ENCODE measurements around the gene DLL4.
"Not testable (repeated sequence)": the region's sequence is repeated elsewhere in the genome, so short reads cannot be mapped to it uniquely, and the experiment has no call there.

The DLL4 gene

DNA sequence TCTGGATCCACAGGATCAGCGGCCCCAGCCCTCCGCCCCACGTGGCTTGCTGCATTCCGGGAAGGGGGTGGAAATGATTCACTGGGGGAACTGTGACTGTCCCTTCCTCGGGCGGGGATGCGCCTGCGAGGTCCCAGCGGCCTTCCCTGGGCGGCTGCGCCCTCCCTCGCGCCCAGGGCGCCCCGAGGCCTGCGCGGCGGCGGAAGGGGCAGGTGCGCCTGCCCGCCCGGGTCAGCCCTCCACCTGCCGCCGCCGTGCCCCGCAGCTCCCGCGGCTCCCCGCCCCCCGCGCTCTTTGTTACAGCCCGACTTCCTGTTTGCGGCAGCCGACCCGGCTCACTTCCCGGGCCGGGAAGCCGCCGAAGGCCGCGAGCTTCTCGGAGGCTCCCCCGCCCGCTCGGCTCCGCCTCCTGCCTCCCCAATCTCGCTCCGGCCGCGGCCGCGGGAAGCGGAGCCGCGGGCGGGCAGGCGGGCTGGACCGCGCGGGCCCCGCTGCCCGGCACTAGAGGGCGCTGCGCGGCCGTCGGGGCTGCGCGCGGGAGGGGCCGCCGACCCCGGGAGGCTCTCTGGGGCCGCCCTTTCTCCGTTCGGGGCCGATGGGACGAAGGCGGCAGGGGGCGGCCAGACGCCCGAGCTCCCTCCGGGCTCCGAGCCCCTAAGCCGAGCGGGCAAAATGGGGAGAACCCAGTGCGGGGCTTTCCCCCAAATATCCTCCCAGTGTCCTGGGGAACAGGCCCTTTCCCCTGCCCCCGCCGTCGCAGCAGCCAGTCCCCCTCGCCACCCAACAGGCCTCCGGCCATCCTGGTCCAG lies 12.6 kb downstream of the DLL4 start:
- peak; percentile 80 for DNase-seq (ENCODE audit: low spot score)

DNA sequence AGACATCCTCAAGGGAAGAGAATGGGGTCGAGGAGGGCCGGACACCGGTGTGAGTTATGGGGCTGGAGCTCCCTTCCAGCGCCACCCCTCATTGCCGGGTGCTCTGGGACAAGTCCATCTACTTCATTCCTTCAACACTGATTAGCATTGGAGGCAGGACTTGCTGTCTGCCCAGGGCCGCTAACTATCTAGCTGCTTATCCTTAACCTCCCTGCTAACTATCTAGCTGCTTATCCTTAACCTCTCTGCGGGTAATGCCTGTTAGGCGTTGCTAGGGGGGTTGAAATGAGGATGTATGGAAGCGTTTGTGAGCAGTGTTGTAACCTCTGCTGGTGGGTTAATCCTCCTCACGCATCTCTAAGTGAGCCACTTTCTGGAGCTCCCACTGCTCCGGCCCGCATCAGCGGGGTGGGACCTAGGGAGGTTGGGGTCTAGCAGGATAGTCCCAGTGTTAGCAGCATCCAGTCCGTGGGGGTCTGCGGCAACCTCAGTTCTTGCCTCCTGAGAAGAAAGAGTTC lies 13.3 kb downstream of the DLL4 start:
- DNase-seq (ENCODE audit: low spot score): no peak

DNA sequence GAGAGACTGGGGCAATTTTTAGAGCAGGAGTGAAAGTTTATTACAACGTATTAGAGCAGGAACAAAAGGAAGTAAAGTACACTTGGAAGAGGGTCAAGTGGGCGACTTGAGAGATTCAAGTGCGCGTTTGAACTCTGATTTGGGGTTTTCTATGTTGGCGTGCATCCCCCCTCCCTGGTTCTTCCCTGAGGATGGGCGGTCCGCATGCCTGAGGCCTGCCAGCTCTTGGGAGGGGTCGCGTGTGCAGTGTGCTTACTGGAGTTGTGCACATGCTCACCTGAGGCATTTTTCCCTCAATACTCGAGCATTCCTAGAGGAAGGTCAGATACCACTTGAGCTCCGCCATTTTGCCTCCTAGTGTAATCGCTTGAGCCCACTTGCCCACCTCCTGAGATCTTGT lies 13.7 kb downstream of the DLL4 start:
- DNase-seq (ENCODE audit: low spot score): no peak

DNA sequence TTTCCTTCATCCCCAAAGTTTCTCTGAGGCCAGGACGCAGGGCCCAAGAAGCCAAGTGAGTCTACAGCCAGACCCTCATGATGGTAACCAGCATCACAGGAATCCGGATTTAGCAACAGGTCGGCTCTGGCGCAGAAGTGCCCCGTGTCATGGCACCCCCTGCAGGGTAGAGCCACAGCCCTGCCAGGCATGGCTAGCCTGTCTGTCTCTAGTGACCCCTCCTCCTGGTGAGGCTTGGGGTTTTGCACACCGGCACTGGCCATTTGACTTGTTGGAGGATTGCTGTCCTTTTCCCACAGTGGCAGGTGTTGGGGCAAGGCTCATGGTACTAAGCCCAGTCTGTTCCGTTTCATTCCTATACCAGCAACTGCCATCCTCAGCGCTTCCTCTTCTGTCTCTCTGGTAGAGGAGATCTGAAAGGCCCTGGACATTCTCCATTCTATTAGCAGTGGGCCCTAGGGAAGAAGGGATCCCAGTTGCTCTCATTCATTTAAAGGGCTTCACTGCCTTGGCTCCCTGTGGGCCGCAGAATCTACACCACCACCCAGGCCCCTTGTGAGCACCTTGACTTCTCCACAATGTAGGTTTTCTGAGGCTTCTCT lies 14.7 kb downstream of the DLL4 start:
- no peak for DNase-seq (ENCODE audit: low spot score)

DNA sequence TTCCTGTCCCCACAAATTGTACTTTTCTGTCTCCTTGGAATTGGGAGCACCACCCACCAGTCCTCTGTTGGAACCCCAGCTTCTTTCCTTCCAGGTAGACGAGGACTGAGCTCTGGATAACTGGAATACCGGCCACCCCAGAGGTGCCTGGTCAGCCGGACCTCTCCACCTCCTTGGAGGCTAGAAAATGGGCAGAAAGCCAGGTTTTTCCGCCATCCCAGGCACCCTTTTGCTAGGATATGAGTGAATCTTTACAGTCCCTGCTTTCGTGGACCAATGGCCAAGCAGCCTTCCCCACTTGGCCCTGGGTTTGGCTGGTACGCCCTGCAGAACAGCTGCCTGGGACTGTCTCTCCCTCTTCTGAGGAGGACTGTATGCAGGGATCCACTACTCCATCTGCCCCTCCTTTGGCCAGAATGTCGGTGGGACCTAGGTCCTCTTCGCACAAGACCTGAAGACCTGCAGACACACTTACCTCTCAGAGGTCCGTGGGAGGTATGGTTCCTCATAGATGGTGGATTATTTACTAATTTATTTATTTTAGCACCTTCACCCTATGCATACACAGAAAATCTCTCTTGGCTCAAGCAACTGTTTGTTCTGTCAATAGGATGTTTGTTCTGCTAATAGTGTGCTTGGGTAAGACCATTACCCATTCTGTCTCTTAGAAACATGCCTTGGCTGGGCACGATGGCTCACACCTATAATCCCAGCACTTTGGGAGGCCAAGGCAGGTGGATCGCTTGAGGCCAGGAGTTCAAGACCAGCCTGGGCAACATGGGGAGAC lies 15.6 kb downstream of the DLL4 start:
- no peak for DNase-seq (ENCODE audit: low spot score)

DNA sequence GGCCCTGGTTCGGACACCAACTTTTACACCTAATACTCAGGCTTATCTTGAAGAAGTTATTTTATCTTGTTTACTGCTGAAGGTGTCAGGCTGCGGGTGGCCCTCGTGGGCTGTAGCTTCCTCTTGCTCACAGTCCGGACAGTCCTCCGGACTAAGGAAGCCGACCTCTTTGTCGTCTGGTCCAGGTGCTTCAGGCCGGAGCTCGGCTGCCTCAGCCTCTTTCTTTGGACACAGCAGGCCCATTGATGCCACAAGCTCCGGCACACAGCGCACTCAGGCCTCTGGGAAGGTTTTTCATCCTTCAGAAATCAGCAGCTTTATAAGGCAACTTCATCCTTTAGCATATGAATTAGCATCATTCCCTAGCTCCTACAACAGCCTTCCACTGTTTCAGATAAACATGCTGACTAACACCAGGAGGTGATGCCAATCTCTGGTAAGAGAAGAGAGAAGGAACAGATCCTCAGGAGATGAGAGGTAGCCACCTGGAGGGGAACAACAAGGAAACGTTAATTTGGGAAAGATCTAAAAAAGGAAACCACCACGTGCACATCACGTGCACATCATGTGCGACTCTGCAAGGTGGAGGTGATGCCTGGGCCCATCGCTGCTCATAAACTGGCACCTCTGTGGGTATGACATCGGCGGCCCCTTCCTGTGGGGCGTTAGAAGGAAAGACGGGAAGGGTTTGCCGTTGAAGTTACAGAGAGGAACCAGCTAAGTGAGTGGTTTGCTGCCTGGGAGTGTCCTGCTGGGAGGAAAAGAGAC lies 19.8 kb downstream of the DLL4 start:
- no peak for DNase-seq (ENCODE audit: low spot score)

DNA sequence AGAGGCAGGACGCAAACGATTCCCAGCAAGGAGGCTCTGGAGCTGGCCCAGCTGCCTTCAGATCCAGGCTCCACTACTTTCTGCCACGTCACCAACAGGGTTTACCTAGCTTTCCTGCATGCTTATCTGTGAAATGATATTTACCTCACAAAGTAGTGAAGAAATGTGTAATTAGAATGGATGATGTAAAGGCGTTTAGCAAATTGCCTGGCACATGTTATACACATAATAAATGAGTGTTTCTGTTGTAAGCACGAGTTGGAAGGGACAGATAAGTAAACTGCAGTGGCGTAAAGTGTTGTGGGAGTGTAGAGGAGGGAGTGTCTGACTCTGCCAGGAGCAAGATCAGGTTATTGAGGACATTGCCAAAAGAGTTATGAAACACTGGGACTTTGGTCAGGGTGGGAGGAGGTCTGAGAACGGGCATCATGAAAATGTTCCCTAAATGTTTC lies 20.6 kb downstream of the DLL4 start:
- DNase-seq (ENCODE audit: low spot score): no peak

DNA sequence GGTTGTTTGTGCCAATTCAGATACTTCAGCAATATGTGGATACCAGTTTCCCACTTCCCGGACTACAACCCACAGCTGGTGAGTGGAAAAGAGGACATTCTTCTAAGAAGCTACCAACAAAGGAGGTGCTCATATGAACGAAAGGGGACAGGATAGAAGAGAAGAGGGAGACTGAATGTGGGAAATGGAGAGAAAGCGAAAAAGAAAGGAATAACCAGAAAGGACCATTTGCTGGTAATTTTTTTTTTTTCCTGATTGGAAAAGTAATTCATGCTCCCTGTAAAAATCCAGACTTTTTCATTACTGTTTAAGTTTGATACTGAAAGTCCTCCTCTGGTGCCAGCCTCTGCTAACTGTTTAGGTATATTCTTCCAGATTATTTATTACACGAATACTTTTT lies 22.6 kb downstream of the DLL4 start:
- DNase-seq (ENCODE audit: low spot score): no peak

DNA sequence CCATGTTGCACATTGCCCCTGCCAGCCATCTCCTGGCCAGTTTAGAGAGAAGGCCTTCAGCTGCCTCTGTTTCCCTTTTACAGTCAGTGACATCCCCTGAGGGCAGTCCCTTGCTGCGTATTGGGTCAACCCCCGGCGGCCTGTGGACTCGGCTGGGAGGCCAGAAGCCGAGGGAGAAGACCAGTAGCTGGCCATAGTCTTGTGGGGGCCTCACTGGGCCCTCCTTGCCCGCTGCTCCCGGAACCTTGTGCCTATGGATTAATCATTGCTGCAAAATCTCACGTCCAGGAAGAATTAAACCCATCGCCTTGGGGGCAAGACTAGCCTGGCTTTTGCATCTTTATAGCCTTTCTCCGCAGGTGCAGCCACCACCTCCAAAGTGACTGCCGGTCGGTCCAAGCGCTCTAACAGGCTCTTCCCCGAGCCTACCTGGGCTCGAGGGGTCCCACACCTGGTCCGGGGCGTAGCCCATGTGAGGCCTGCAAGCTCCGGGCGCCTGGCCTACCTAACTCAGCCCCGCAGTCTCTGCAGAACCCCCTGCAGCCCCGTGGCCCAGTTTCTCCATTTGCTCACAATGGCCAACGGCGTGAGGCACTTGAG lies 23.3 kb downstream of the DLL4 start:
- DNase-seq (ENCODE audit: low spot score): no peak

DNA sequence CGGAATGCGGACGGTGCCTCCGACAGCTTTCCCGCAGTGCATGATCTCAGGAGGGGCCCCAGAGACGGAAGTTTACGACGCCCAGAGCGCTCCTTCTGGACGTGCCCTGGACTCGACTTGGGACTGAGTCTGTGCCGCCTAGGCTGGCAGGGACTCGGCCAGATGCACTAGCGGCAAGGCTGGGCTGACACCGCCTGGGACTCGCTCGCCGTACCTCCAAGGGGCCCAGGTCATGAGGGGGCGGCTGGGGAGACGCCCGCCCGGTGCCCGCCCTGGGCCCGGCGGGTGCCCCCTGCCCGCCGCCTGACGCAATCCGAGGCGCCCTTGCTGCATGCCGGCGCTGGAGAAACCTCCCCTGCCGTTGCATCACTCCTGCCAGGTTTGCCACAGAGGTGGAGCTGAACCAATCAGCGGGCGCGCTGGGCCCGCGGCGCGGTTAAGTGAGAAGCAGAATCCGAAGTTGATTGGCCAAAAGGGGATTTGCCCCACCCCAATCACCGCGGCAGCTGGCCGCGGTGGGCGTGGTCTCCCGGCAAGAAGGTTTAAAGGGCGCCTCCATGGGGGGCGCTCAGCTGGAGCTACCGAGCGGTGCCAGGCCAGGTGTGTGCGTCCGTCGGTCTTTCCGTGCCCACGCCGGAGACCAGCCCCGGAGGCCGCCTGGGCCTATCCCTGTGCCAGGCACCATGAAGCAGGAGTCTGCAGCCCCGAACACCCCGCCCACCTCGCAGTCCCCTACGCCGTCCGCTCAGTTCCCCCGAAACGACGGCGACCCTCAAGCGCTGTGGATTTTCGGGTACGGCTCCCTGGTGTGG lies 24.0 kb downstream of the DLL4 start, which contains the start of gene CHAC1:
TSS of gene CHAC1 (plus strand) at position 571 of the 812 bp plus-strand sequence. CDS start at position 684, 113 bp downstream.
- peak; percentile 96 for DNase-seq (ENCODE audit: low spot score)

DNA sequence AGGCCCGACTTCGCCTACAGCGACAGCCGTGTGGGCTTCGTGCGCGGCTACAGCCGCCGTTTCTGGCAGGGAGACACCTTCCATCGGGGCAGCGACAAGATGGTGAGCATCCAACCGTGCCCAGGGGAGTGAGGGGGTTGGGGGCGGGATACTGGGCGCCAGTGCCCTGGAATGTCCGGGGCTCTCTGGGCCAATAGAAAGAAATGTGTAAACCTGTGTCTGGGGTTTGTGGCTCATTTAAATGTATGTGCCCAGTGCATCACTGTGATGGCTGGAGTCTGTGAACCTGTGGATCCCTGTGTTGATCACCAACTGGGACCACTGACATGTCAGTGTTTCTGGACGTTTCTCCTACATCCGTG lies 24.6 kb downstream of the DLL4 start:
- no peak for DNase-seq (ENCODE audit: low spot score)

DNA sequence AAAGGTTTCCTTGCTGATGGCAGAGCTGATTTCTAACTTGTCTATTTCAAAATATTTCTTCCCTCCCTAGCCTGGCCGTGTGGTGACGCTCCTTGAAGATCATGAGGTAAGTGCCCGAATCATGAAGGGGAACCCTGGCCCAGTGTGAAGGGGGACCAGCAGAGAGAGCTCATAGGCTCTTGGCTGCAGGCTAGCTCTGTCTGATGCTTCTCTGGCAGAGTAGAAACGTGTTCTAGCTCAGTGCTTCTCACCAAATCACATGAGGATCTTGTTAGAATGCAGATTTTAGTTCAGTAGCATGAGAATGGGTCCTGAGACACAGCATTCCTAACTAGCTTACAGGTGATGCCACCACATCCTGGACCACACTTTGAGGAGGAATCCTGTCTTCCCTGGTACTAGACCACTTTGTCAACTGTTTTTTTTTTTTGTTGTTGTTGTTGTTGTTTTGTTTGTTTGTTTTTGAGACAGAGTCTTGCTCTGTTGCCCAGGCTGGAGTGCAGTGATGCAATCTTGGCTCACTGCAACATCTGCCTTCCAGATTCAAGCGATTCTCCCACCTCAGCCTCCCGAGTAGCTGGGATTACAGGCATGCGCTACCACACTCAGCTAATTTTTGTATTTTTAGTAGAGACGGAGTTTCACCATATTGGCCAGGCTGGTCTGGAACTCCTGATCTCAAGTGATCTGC lies 25.2 kb downstream of the DLL4 start:
- not testable (repeated sequence) for DNase-seq (ENCODE audit: low spot score)

DNA sequence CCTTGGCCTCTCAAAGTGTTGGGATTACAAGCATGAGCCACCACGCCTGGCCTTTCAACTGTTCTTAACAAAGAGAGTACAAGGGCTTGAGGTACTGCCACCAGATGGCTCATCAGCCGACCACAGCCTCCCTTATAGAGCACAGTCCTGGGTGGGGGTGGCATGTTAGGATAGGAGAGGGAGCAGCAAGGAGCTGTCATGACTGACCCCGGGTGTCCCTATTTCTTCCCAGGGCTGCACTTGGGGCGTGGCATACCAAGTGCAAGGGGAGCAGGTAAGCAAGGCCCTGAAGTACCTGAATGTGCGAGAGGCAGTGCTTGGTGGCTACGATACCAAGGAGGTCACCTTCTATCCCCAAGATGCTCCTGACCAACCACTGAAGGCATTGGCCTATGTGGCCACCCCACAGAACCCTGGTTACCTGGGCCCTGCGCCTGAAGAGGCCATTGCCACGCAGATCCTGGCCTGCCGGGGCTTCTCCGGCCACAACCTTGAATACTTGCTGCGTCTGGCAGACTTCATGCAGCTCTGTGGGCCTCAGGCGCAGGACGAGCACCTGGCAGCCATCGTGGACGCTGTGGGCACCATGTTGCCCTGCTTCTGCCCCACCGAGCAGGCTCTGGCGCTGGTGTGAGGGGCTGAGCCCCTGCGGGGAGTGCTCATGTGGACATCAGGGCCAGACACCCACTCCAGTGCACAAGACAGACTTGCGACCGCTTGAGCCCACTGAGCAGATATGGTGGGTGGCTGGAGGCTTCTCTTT lies 26.2 kb downstream of the DLL4 start:
- no peak for DNase-seq (ENCODE audit: low spot score)

DNA sequence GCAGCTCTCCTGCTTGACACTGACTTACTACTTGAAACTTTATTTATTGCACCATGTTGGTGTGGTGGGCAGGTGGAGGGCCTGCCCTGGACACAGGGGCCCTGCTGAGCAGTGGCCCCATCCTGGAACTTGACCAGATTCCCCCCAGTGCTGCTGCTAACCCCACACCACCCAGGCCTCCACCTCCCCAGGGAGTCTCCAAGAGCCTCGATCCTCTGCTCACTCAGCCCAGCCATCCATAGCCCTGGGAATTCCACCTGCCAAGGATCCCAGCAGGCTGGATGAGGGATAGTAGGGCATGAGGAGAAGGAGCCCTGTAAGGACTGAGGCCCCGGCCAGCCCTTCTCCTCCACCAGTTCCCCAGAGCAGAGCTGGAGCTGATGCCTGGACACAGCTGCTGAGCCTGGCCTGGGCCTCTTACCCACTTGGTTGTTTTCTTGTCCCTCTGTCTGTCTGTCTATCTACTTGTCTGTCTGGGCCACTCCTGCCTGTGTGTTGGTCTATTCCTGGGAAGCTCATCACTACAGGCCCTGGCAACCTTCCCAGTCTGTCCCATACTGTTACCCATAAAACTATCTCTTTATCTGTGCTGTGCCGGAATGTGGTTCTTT lies 26.9 kb downstream of the DLL4 start:
- DNase-seq (ENCODE audit: low spot score): no peak

DNA sequence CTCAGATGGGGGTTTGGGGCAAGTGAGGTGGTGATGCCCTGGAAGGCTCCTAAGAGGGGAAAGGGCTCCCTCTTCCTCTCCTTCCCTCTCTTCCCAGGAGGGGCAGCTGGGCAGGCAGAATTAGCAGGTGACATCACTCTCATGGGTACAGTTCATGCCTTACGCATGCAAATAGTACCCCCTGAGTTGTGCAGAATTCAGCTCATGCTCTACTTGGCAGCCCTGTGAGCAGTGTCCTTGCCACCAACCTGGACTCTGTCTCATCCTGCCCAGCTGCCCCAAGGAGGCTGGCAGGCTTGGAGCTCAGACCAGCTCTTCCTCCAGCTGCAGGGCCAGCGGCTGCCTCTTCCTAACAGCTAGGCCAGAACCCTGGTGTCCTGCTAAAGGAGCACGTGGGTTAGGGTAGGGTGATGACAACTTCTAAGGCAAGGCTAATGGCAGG lies 27.4 kb downstream of the DLL4 start:
- DNase-seq (ENCODE audit: low spot score): no peak

DNA sequence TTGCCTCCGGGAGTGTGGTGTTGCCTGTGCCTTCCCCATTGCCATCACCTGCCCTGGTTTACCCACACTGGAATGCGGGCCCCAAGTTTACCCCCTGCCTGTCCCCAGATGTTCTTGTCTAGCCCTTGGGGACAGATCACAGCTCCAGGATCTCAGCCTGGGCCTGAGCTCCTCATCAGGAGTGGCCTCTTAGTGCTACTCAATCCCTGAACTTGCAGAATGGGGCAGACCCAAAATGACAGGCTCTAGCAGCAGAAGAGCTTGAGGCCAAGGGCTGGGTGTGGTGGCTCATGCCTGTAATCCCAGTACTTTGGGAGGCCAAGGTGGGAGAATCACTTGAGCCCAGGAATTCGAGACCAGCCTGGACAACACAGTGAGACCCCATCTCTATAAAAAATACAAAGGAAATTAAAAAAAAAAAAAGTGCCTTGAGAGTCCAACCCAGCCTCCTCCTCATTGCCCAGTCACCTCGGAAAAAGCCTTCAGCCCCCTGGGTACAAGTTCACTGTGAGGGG lies 28.0 kb downstream of the DLL4 start:
- no peak for DNase-seq (ENCODE audit: low spot score)

DNA sequence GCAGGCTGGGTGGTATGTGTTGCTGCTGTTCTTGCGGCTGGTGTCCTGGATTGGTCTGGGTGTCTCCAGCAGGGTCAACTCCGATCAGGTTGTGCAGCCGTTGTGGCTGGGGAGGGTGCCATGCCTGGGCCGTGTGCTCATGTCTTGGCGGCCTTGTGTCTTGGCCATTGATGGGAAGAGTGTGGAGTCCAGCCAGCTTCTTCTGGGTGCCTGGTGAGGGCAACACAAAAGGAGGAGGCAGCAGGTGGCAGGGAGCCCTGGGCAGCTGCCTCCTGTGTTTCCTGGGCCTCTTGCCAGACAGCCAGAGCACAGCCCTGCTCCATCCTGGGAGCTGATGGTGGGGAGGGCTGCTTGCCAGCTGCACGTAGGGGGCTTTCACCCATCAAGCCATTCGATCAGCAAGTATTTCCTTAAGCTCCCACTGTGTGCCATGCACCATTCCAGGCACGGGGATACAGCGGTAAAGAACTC lies 28.5 kb downstream of the DLL4 start:
- no peak for DNase-seq (ENCODE audit: low spot score)

DNA sequence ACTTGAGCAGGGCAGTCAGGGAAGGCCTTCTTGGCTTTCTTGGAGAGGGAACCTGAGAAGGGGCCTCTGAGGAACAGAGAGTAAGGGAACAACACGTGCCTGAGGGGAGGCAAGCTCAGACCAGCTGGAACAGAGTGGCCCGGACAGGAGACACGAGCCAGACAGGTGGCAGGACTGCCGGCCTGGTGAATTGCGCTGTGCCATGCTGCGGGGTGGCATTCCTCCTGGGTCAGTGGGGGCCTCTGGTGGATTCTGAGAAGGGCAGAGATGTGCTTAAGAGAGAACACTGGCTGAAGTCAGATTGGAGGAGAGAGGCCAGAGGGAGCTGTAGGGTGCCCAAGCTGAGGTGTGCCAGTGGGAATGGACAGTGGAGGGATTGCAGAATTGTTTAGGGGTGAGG lies 29.0 kb downstream of the DLL4 start:
- DNase-seq (ENCODE audit: low spot score): no peak

Measured in SW480 (cell line).